BLaER1 treated with 17β-estradiol and CSF1 and Interleukin-3, amounts not matched to agents 10 nM and 100 nM (cell line): ENCODE measurements around the gene COPS3.

Experiments used
- H3K27ac ChIP-seq, 11 experiments: shearing (Covaris generic); formaldehyde crosslinking; 2 replicates each; pipeline ENCODE4 v1.8.1; 2022
- H3K27me3 ChIP-seq, 11 experiments: shearing (Covaris generic); formaldehyde crosslinking; 2 replicates each; pipeline ENCODE4 v1.8.1; 2022
- H3K36me3 ChIP-seq, 11 experiments: shearing (Covaris generic); formaldehyde crosslinking; 2 replicates each; pipeline ENCODE4 v1.8.1; 2022
- H3K4me1 ChIP-seq, 10 experiments: shearing (Covaris generic); formaldehyde crosslinking; 2 replicates each; pipeline ENCODE4 v1.8.1; 2022
- H3K4me2 ChIP-seq, 11 experiments: shearing (Covaris generic); formaldehyde crosslinking; 2 replicates each; pipeline ENCODE4 v1.8.1; 2022
- H3K4me3 ChIP-seq, 10 experiments: shearing (Covaris generic); formaldehyde crosslinking; 2 replicates each; pipeline ENCODE4 v1.8.1; 2022
- H3K9ac ChIP-seq, 11 experiments: shearing (Covaris generic); formaldehyde crosslinking; 2 replicates each; pipeline ENCODE4 v1.8.1; 2022
- H3K9me3 ChIP-seq, 11 experiments: shearing (Covaris generic); formaldehyde crosslinking; replicated peaks in 1 of 11; 2 replicates each; pipeline ENCODE4 v1.8.1; 2022
- H4K20me1 ChIP-seq, 11 experiments: shearing (Covaris generic); formaldehyde crosslinking; 2 replicates each; pipeline ENCODE4 v1.8.1; 2022
- Cebpa-rat ChIP-seq, 11 experiments: shearing (Covaris generic); IDR thresholded peaks; 2 replicates each; pipeline ENCODE4 v1.8.1; 2022

The COPS3 gene

GRCh38 chr17:17320911-17321220 lies 39.8 kb upstream of the COPS3 start:
- no peak overlapping the region for H3K4me2 ChIP-seq
- no peaks in the 10 kb centered on the region for H3K36me3 ChIP-seq
- no peaks in the 10 kb centered on the region for H3K27me3 ChIP-seq
- no peak overlapping the region for H3K27ac ChIP-seq
- peaks cover 0 to 14% (median 10%) of the 10 kb centered on the region in 10 experiments; a peak in 14 of 20 replicates for H3K4me1 ChIP-seq
- no peaks in the 10 kb centered on the region for H4K20me1 ChIP-seq
- no peaks in the 10 kb centered on the region for H3K9me3 ChIP-seq
- TF ChIP-seq Cebpa-rat (IDR thresholded peaks at IDR 0.05): no peak
- H3K4me3 ChIP-seq: no peak overlapping the region
- no peak overlapping the region for H3K9ac ChIP-seq

- no peaks in the 10 kb centered on the region for H3K27me3 ChIP-seq
Measured at GRCh38 chr17:17320188-17320910, 39.3 kb upstream of the COPS3 start.

DNA sequence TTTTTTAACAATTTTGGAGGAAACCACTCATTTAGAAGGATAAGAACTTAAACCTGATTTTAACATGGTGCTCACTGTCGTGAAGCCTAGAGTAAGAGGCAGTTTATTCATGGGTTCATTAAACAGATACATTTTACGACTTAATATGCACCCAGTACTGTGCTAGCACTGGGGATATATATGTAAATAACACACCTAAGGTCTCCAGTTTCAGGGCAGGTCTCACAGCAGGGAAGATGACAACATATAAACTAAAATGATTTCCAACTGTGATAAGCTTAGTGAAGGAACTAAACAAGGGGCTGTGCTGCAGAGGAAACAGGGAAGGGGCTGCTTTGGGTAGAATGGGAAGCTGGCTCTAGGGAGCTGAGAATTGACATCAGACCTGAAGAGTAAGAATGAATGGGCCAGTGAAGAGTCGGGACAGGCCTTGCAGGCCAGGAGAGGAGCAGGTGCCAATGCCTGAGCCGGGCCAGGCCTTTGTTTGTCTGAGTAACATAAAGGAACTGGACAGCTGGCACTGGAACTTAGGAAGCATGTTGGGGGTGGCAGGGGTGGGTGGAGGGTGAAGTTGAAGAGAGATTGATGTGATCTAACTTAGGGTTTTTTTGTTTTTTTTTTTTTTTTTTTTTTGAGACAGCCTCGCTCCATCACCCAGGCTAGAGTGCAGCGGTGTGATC lies 34.2 kb upstream of the COPS3 start:
- H3K9me3 ChIP-seq: peaks cover 0 to 4% (median 0%) of the 10 kb centered on the region in 11 experiments; a peak in 5 of 22 replicates
- no peaks in the 10 kb centered on the region for H4K20me1 ChIP-seq
- peaks cover 0 to 8% (median 0%) of the 10 kb centered on the region in 10 experiments; a peak in 4 of 20 replicates for H3K4me1 ChIP-seq
- H3K27ac ChIP-seq: no peak overlapping the region
- no peak overlapping the region for H3K4me2 ChIP-seq
- H3K36me3 ChIP-seq: no peaks in the 10 kb centered on the region
- no peaks in the 10 kb centered on the region for H3K27me3 ChIP-seq
- no peak overlapping the region for H3K4me3 ChIP-seq
- no peak for TF ChIP-seq Cebpa-rat (IDR thresholded peaks at IDR 0.05)
- H3K9ac ChIP-seq: no peak overlapping the region

More at GRCh38 chr17:17320188-17320910, 39.3 kb upstream of the COPS3 start:
- Histone ChIP-seq H3K9ac (no peak overlapping the region), H3K9me3 (no peaks in the 10 kb centered on the region), H3K4me1 (peaks cover 0 to 9% (median 6%) of the 10 kb centered on the region in 10 experiments; a peak in 14 of 20 replicates), H3K4me2 (no peak overlapping the region), H3K27ac (no peak overlapping the region), H4K20me1 (no peaks in the 10 kb centered on the region), H3K4me3 (no peak overlapping the region), H3K36me3 (no peaks in the 10 kb centered on the region)
- TF ChIP-seq Cebpa-rat (IDR thresholded peaks at IDR 0.05): no peak

GRCh38 chr17:17314501-17315071 lies 33.5 kb upstream of the COPS3 start:
- Histone ChIP-seq H3K27me3 (no peaks in the 10 kb centered on the region), H3K9me3 (peaks cover 0 to 4% (median 0%) of the 10 kb centered on the region in 11 experiments; a peak in 5 of 22 replicates), H4K20me1 (no peaks in the 10 kb centered on the region), H3K4me2 (no peak overlapping the region), H3K36me3 (no peaks in the 10 kb centered on the region), H3K27ac (no peak overlapping the region), H3K9ac (no peak overlapping the region), H3K4me1 (peaks cover 0 to 8% (median 0%) of the 10 kb centered on the region in 10 experiments; a peak in 4 of 20 replicates), H3K4me3 (no peak overlapping the region)
- TF ChIP-seq Cebpa-rat (IDR thresholded peaks at IDR 0.05): no peak

DNA sequence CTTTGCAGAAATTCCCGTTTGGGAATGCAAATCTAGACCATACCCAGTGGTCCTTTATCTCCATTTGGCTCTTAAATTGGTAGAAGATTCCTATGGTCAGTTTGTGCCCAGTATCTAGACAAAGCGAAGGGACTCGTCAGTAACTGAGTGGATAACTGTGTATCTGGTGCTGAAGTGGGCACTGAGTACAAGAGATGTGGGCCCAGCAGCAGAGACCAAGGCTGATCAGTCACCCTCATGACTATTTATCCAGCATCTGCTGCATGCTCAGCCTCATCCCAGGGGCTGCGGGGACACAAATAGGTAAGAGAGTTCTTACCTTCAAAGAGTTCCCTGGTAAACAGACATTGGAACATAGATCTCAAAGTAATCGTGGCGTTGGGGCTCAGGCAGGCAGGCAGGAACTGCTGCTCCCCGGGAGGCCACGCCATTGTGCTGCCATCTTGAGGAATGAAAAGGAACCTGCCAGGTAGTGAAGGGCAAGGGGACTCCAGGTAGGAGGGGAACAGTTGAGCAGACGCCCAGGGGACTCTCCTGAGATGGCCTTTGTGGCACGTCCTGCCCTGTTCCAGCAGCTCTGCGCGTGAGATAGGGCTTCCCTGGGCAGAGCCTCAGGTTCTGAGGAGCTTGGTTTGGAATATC lies 32.4 kb upstream of the COPS3 start:
- Histone ChIP-seq H3K27ac (no peak overlapping the region), H3K4me1 (peaks cover 0 to 8% (median 0%) of the 10 kb centered on the region in 10 experiments; a peak in 4 of 20 replicates), H3K4me2 (no peak overlapping the region), H3K36me3 (no peaks in the 10 kb centered on the region), H3K27me3 (no peaks in the 10 kb centered on the region), H3K9me3 (peaks cover 0 to 4% (median 0%) of the 10 kb centered on the region in 11 experiments; a peak in 5 of 22 replicates), H3K4me3 (no peak overlapping the region), H4K20me1 (no peaks in the 10 kb centered on the region), H3K9ac (no peak overlapping the region)
- no peak for TF ChIP-seq Cebpa-rat (IDR thresholded peaks at IDR 0.05)

- Histone ChIP-seq H3K27me3 (0 out of 22 replicates have a peak, but pooled peaks cover 0 to 2% (median 0%) of the 10 kb centered on the region in 11 experiments), H3K4me3 (no peak overlapping the region), H3K36me3 (no peaks in the 10 kb centered on the region), H3K4me2 (no peak overlapping the region), H3K9me3 (peaks cover 0 to 4% (median 0%) of the 10 kb centered on the region in 11 experiments; a peak in 5 of 22 replicates), H3K4me1 (peaks cover 14 to 29% (median 18%) of the 10 kb centered on the region in 10 experiments), H3K9ac (no peak overlapping the region), H4K20me1 (no peaks in the 10 kb centered on the region), H3K27ac (no peak overlapping the region)
- no peak for TF ChIP-seq Cebpa-rat (IDR thresholded peaks at IDR 0.05)
Measured at GRCh38 chr17:17309356-17309755, 28.3 kb upstream of the COPS3 start.

DNA sequence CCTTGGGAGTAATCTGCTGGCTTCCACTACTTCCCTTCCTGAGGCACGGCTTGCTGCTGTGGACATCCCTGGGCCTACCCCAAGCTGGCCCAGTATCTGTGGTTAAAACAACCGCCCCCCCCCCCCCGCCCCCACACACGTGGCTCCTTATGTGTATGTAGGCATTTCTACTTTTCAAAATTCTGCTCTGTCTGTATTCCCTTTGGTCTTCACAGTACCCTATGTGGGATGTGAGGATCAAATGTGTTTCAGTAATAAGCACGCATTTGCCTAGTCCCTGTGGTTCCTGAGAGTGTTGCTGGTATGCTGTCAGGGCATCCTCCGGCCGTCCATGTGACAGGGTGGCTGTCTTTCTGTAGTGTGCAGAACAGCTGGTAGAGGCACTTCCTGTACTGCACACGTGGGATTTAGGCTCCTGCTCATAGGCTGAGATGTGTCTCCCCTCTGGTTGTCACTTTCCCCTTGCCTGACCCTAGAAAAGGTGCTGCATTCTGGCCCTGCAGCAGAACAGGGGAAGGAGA lies 24.3 kb upstream of the COPS3 start:
- Histone ChIP-seq H3K27ac (no peak overlapping the region), H3K36me3 (no peaks in the 10 kb centered on the region), H3K9me3 (no peaks in the 10 kb centered on the region), H4K20me1 (no peaks in the 10 kb centered on the region; a peak in 1 of 22 replicates), H3K9ac (0 out of 22 replicates have a peak overlapping the region, but pooled peaks of 1 of the 11 experiments have one; percentile 85), H3K27me3 (peaks cover 0 to 24% (median 15%) of the 10 kb centered on the region in 11 experiments; a peak in 18 of 22 replicates), H3K4me3 (0 out of 20 replicates have a peak overlapping the region, but pooled peaks of 2 of the 10 experiments have one; percentile 3 to 5), H3K4me2 (peak overlapping the region; percentile 89 to 99 (median 95)), H3K4me1 (peaks cover 31 to 48% (median 40%) of the 10 kb centered on the region in 10 experiments)
- TF ChIP-seq Cebpa-rat (IDR thresholded peaks at IDR 0.05): no peak

DNA sequence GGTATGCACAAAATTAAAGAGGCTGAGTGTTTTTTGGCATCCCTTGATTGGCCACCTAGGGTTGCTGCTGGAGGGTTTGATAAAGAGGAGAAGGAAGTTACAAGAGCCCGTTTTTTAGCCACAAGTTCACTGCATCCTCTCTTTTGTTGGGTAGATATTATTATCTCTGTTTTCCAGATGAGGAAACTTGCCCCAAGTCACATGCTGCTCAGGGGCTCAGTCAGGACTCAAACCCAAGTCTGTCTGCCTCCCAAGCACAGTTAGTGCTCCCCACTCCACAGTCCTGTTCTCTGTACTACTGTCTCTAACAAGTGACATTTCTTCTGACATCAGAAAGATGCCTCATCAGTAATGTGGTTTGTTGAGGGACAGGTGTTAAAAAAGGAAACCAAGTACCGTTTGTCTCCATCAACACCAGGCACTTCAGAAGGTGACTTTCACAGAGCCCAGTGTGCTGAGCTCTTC lies 23.5 kb upstream of the COPS3 start:
- H4K20me1 ChIP-seq: no peaks in the 10 kb centered on the region; a peak in 1 of 22 replicates
- no peak overlapping the region for H3K27ac ChIP-seq
- no peaks in the 10 kb centered on the region for H3K9me3 ChIP-seq
- H3K27me3 ChIP-seq: peaks cover 0 to 29% (median 19%) of the 10 kb centered on the region in 11 experiments; a peak in 18 of 22 replicates
- peak overlapping the region; percentile 89 to 99 (median 95) for H3K4me2 ChIP-seq
- no peak for TF ChIP-seq Cebpa-rat (IDR thresholded peaks at IDR 0.05)
- peak overlapping the region in 5 of 11 experiments; percentile 28 to 85 (median 80); a peak in 6 of 22 replicates for H3K9ac ChIP-seq
- peak overlapping the region in 9 of 10 experiments; percentile 3 to 75 (median 72); a peak in 10 of 20 replicates for H3K4me3 ChIP-seq
- H3K4me1 ChIP-seq: peaks cover 31 to 50% (median 42%) of the 10 kb centered on the region in 10 experiments
- no peaks in the 10 kb centered on the region for H3K36me3 ChIP-seq
